DND-41 (cell line): ENCODE data around the gene PHACTR1.

Source experiments
- CTCF ChIP-seq: IDR thresholded peaks from 2 replicates; pipeline ENCODE4 v1.5.1; 2012; ENCODE audit warnings: borderline replicate concordance, low read length, moderate library complexity, mild to moderate bottlenecking; ENCODE audit not compliant: poor library complexity, severe bottlenecking; ENCODE audit errors: extremely low read depth
- EZH2 ChIP-seq: IDR thresholded peaks from 3 replicates; pipeline ENCODE4 v1.6.1; 2012; ENCODE audit warnings: borderline replicate concordance, low read depth, mild to moderate bottlenecking, moderate library complexity, low read length, inconsistent platforms; ENCODE audit not compliant: severe bottlenecking

GRCh38 chr6:13175759-13176158 lies 459.2 kb downstream of the PHACTR1 start:
- TF ChIP-seq CTCF (no peak), EZH2 (no peak)
